GM21526 (cell line): ENCODE measurements around the gene IFI27L2.

Experiments
- ATAC-seq: cut with Tn5 transposase; IDR thresholded peaks from one replicate; pipeline ENCODE4 v1.9.1; 2021; ENCODE audit warnings: moderate library complexity; ENCODE audit not compliant: unreplicated experiment, low FRiP score

IFI27L2 gene

DNA sequence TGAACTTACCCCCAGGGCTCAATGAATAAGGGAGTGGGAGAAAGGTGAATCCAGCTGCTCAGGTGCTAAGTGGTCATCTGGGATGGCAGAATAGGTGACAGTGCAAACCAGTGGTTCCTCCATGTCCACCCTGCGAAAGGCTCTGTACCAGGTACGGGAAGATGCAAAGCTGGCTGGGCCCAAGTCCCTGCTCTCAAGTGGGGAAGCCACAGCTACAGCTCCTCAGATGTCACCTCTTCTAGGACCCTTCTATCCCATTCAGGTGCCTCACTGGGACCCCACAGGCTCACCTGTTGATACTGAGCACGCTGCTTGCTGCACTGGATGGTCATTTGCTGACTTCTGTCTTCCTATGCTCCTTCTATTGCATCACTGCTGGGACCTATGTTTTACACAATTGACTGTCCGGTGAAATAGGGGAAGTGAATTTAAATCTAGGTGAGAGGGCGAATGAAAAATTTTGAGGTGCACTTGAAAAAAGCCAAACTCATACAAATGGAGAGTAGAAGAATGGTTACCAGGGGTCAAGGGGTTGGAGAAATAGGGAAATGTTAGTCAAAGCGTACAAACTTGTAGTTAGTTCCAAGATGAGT is 24.4 kb upstream of the IFI27L2 start:
- no peak for ATAC-seq

DNA sequence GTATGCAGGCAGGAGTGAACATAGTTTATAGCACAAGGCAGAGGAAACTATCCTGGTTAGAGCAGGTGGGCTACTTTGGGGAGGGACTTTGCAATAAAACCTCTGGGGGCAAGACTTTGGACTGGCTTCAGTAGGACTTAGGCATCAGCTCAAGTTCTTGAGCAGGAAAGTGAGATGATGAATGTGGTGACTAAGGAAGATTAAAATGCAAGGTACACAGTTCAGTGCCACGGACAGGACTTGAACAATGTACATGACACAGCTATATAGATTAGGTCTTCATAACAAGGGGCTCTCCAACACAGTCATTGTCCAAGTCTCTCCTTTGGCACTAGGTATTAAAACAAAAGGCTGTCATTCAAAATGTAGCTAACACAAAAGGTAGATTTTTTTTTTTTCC is 23.3 kb upstream of the IFI27L2 start:
- ATAC-seq: no peak

DNA sequence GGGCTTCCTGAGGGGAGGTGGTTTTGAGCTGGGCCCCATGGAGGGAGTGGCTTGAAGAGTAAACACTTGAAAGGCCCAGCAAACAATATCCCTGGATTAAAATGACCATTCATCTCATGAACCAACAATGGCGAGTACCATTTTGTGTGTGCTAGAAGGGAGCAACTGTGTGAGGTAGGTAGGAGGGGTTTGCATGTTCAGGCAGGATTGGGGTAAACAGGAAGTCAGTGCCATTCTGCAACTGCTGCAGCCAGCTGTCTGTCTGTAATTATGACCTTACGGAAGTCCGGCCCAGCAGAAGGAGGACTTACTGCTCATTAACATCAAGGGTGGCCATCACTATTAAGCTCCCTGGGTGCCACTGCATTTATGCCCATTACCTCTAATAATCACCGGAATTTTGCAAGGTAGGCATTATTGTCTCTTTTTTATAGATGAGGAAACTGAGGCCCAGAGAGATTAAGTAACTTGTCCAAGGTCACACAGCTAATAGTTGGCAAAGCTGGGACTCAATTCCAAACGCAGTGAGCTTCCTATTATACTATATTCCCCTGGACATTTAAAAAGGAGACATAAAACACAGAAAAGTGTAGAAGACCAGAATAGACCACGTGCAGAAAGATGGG is 16.6 kb upstream of the IFI27L2 start:
- no peak for ATAC-seq

DNA sequence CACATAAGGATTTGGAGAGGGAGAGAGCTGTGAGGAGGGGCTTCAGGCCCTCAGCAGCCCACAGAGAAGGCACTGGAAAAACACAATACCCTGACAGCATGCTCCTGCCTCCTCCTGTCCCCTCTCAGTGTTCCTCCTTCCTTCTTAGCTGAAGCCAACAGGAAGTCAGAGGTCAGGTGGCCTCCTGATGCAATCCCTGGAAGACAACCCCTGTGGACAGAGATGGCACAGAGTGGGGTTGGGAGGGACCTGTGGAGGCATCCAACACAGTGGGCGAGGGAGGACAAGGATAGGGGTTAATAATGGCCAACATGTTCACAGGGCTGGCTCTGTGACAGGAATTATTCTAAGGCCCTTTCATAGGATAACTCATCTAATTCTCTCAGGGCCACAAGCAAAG is 15.4 kb upstream of the IFI27L2 start:
- no peak for ATAC-seq

DNA sequence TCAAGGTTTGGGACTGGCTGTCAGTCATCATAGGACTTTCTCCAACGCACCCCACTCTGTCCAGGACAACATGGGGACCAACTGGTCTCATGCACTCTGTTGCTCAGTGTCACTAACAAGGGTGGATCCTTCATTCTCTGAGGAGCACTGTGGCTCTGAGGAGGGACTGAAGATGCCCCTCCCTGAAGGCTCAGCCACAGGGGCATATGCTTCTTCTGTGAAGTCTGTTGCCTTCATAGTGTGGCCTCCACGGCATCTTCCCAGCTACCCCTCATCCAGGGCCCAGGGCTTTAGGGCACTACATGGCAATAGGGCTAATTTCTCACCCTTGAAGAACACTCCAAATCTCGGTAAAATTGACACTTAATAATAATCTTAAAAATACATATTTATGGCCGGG is 14.3 kb upstream of the IFI27L2 start:
- no peak for ATAC-seq

DNA sequence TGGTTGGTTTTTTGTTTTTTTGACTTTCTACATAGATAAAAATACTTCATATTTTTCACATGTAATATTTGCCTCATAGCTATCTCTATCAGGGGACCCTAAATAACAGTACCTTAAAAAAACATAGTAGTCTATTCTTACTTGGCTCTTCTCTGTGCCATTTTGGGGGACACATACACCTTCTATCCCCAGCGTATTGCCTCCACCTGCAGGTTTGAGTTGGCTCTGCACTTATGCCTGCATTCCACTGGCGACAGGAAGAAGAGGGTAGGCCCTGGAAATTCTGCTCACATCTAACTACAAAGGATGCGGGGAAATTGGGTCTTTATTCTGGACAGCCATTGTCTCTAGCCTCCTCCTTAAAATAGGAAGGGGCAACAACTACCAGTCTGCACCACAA is 13.8 kb upstream of the IFI27L2 start:
- ATAC-seq: no peak

DNA sequence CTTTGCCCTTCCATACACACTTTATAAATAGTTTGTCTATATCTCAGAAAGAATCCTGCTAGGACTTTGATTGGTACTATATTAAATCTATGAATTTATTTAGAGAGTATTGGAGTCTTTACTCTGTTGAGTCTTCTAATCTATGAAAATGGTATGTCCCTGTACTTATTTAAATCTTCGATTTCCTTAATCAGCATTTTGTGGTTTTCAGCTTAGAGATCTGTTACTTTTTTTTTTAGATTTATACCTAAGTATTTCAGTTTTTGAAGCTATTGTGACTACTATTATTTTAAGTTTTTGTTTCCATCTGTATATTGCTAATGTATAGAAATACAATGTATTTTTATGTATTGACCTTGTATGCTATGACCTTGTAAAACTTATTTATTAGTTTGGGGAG is 13.4 kb upstream of the IFI27L2 start:
- ATAC-seq: no peak

DNA sequence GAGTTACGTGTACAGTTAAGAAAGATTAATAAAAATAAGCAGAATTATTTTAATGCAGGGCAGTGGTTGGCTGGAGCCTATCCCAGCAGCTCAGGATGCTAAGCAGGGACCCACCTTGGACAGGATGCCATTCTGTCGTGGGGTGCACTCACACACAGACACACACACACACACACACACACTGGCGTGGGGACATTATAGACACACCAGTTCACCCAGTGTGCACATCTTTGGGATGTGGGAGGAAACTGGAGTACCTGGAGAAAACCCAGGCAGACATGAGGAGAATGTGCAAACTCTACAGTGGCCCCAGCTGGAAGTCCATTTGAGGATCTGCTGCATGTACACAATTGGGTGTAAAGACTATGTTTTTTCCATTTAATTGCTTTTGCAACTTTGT is 12.8 kb upstream of the IFI27L2 start:
- ATAC-seq: no peak

DNA sequence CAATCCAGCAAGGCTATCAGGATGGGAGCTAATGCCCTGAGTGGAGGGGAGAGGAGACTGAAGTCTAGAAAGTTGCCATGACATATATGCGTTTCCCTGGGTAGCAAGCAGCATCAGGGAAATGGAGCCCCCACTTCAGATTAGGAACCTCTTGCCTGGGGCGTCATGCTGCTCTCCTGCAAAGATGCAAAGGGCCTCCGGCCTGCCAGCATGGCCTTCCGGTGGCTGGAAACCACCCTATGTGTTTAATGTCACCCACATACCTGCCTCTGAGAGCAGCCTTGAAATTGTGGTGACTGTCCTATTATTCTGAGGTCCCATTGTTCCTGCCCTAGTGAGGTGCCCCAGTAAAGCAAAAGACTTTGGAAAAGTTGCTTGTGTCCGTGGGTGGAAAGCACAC is 10.0 kb upstream of the IFI27L2 start:
- no peak for ATAC-seq

DNA sequence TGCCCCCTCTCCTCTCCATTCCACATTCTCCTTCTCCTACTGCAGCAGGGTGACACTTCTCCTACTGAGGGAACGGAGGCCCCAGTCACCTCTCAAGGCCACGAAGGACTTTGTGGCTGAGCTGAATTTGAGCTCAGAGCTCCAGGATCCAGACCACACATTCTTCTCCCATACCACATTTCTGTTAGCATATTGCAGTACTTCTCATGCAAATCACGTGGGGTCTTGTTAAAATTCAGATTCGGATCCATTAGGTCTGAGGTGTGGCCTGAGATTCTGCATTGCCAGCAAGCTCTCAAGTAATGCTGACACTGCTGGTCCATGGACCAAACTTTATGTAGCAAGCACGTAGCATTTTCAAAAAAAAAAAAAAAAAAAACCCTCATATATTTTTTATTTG is 9.6 kb upstream of the IFI27L2 start:
- no peak for ATAC-seq

DNA sequence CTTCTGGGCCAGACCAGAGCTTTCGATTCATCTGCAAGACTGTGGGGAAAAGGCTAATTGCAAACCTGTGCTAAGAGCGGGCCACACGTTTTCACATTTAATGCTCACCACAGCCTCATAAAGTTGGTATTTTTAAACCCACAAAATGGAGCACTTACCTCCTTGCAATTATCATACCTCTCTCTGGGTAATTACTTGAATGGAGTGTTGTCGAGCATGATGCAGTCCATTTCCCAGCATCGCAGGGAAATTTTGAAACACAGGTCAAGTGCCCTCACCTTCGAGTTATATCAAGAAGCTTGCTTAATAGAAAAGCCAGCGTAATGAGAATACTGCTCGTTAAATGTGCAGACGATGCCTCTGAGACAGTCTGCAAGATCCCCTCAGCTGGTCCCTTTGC is 8.8 kb upstream of the IFI27L2 start:
- ATAC-seq: no peak

DNA sequence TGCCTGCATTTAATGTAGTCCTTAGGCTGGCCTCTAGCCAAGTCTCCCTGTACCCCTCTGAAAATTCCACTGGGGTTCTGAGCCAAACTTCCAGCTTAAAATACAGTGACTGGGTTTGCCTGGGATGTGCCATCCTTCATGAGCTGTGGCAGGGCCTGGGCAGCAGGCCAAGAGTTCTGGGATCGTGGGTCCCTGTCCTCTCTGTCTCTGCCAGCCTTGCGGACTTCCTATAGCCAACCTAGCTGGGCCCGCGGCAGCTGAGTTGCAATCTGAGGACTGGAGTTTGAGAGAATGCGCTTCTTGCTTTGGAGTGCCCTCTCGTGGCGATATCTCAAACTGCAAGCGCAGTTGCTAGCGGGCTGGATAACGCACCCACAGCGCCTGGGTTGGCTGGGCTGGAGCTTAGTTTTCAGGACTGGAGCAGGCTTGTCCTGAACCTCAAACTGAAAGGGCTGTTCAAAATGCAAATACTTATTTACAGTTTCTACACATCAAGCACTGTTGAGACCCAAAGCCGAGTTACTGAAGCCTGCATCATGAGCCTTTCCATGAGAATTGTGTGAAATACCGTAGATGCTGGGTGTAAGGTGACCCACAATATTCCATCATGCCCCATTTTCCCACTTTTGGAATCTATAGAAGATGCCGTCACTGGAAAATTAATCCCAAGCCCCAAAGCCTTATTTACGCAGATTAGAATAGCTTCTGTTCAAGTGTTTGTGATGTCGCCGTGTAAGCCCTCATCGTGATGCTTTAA is 7.3 kb upstream of the IFI27L2 start:
- peak; percentile 56 for ATAC-seq

DNA sequence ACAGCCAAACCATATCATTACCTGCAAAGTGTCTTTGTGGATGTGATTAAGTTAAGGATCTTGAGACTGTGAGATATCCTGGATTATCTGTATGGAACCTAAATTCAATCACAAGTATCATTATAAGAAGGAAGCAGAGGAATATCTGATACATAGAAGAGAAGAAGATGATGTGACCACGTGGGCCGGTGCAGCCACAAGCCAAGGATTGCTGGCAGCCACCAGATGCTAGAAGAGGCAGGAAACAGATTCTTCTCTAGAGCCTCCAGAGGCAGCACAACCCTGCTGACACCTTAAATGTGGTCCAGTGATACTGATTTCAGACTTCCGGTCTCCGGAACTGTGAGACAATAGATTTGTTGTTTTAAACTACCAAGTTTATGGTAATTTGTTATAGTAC is 6.1 kb upstream of the IFI27L2 start:
- no peak for ATAC-seq

DNA sequence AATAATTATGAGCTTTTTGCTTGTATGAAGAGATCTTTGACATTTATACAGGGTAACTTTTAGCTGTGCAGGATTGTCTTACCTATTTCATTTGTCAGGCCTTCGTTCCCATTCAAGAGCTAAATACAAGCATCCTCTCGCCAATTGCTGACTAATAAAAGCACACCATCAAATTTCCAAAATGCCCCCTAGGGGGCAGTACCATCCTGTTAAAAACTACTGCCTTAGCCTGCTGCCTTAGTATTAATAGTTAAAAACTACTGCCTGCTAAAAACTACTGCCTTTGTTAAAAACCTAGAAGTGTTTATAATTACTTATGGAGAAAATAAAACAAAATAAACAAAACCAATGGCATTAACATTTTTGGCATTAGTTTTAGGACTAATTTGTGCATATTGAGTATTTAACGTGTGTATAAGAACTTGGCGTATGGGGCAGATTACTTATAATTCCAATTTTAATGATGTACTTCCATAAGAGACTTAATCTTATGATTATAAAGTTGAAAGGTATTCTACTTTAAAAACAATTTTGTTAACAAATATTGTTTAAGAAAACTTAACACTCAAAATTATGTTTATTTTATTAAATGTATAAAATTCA is 3.0 kb upstream of the IFI27L2 start:
- no peak for ATAC-seq

DNA sequence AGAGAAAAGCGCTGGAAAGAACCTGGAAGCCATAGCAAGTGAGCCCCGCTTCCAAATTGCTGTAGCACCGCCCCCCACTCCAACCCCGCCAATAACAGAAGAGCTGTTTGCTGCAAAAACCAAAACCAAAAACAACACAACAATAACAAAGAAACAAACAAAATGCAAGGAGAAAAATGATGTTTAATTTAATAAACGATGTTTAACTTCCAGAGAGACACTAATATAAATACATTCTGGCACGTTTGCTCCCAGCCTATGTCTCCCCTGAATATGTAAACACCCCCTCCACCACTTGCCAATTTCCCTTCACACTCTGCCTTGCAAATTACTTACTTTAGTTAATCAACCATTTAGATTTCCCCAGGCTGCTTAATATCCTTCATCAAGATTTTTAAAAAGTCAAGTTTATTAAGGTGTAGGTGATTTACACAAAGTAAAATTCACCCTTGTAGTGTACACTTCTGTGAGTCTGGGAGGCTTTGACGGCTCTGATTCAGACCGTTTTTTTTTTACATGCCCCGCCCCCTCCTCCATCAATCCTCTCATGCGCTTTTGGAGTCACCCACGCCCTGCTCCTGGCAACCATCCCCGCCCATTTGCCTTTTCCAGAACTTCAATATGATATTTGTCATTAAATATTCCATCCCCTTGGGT is 482 bp upstream of the IFI27L2 start:
- ATAC-seq: no peak

DNA sequence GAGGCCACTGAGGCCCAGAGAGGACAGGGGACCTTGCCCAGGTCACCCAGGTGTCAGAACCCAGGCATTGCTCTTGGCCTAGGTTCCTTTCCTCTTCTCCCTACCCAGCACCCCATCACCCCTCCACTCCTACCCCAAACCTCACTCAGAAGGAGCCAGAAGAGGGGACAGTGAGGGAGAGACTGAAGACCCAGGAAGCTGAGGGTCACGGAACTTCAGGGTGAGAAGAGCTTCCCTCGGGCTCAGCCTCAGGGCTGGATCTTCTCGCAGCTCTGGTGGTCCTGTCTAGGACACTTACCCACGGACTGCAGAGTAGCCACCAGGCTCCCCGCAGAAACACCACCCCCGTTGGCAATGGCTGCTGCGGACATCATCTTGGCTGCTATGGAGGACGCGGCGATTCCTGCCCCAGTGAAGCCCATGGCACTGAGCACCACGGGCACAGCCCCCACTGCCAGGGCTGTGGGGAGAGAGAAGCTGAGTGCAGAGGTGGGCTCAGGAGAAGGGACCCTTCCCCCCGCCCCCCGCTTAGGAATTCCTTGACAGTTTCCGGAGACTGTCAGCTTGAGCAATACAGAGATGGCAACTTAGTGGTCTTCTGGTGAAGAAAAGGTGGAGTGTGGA is 1.1 kb downstream of the IFI27L2 start:
- no peak for ATAC-seq

DNA sequence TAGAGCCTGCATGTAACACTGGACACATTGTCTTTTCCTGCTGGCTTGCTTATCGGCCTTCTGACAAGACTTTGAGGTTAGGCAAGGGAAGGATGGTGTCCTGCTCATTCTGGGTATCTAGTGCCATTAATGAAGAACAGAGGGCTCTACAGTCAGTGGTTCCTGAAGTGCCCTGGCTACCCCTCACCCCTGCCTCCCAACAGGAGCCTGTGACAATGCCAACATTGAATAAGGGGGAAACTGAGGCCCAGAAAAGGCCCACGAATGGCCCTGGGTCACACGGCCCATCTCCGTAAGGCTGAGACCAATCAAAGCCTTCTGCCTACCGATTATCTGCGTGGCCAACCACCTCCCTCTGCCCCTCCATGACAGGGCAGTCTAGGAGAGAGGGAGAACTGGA is 2.1 kb downstream of the IFI27L2 start:
- ATAC-seq: no peak

DNA sequence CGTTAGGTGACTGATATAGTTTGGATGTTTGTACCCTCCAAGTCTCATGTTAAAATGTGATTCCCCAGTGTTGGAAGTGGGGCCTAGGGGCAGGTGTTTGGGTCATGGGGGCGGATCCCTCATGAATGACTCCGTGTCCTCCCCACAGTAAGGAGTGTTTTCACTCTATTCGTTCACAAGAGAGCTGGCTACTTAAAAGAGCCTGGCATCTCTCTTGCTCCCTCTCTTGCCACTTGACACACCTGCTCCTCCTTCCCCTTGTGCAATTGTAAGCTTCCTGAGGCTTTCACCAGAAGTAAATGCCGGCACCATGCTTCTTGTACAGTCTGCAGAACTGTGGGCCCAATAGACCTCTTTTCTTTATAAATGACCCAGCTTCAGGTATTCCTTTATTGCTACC is 2.6 kb downstream of the IFI27L2 start:
- no peak for ATAC-seq

DNA sequence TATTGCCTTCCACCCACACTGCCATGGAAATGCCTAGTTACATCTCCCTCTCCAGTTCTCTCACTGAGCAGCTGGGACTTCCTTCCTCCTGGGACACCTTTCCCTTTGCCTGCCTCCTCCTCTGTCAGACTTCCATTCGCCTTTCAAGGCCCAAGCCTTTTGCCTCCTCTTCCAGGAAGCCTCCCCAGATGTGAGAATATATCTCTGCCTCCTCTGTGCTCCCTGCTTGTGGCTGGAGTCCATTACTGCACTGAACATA is 3.1 kb downstream of the IFI27L2 start:
- ATAC-seq: no peak

DNA sequence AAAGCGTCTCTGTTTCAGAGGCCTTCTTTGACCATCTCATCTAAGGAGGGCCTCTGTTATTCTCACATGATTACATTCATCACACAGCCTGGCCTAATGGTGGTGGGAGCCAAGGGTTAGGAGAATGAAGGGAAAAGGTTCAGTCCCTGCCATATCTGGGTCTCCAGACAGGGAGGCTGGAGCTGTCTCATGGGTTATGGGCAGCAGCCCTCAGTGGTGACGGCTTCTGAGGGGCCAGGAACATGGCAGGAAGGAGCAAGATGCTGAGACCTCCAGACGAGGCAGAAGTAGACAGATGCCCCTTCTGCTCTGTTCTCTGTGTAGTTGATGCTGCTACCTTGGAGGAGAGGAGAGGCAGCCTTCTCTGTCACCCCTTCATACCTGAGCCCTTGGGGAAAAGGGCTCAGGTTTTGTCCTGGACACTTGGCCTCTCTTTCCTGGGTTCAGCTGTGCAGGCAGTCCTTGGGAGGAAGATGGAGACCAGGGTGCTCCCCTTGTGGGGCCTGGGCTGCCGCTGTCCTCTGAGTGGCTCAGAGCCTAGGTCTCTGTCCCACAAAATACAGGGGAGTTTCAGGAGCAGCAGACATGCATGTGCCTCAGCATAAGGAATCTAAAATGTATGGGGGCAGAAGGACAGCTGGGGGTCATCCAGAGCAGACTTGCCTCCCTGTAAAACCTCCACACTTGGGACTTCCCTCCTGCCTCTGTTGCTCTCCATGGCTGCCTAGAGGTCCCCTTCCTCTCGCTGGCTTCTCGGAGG is 3.6 kb downstream of the IFI27L2 start:
- no peak for ATAC-seq
